Fibroblast of lung (primary cell): ENCODE results near the gene C16orf74. TPM values are rescaled to one million over a fixed set of nuclear protein-coding genes. Genes with fewer than 3 reads are reported as not detected.

Experiments
- DNase-seq, 2 donors: peaks; one replicate each; pipeline versions ENCODE4 v3.0.0 to v3.0.0-alpha.2; 2010; ENCODE audit warnings: low read depth in 2 of 2
- H2AFZ ChIP-seq: 2 replicates; pipeline ENCODE4 v1.5.1; 2012; ENCODE audit warnings: low read length, control low read depth, inconsistent platforms
- H3K27ac ChIP-seq: 2 replicates; pipeline ENCODE4 v1.5.1; 2011; ENCODE audit warnings: low read length, control low read depth; ENCODE audit not compliant: insufficient read depth
- H3K27me3 ChIP-seq: 2 replicates; pipeline ENCODE4 v1.5.1; 2011; ENCODE audit warnings: mild to moderate bottlenecking, low read length; ENCODE audit not compliant: control insufficient read depth, insufficient read depth
- H3K36me3 ChIP-seq: 2 replicates; pipeline ENCODE4 v1.5.1; 2011; ENCODE audit warnings: low read length; ENCODE audit not compliant: control insufficient read depth, insufficient read depth
- H3K4me1 ChIP-seq: 2 replicates; pipeline ENCODE4 v1.5.1; 2011; ENCODE audit warnings: low read length; ENCODE audit not compliant: control insufficient read depth, insufficient read depth; ENCODE audit errors: extremely low read depth
- H3K4me2 ChIP-seq: 2 replicates; pipeline ENCODE4 v1.5.1; 2011; ENCODE audit warnings: low read length, control low read depth; ENCODE audit not compliant: insufficient read depth; ENCODE audit errors: extremely low read depth
- H3K4me3 ChIP-seq, 4 experiments: fragments of 200-600 bp in 1 of 4; sonication (generic) in 1 of 4; replicated peaks in 1 of 4; 2 replicates each; pipeline ENCODE4 v1.5.1; 2011 to 2016; ENCODE audit warnings: low read length in 4 of 4, low read depth in 3 of 4, mild to moderate bottlenecking in 3 of 4, control low read depth in 2 of 4, inconsistent platforms in 1 of 4, mixed read lengths in 1 of 4; ENCODE audit not compliant: insufficient read depth in 1 of 4; ENCODE audit errors: control extremely low read depth in 1 of 4
- H3K79me2 ChIP-seq: 2 replicates; pipeline ENCODE4 v1.5.1; 2012; ENCODE audit warnings: mild to moderate bottlenecking, low read length, inconsistent platforms; ENCODE audit not compliant: control insufficient read depth, insufficient read depth
- H3K9ac ChIP-seq: 2 replicates; pipeline ENCODE4 v1.5.1; 2011; ENCODE audit warnings: mild to moderate bottlenecking, low read length, control low read depth; ENCODE audit not compliant: insufficient read depth
- H3K9me3 ChIP-seq: 2 replicates; pipeline ENCODE4 v1.5.1; 2012; ENCODE audit warnings: low read depth, low read length; ENCODE audit not compliant: control insufficient read depth, insufficient read depth
- H4K20me1 ChIP-seq: 2 replicates; pipeline ENCODE4 v1.5.1; 2011; ENCODE audit warnings: low read length; ENCODE audit not compliant: control insufficient read depth, insufficient read depth; ENCODE audit errors: extremely low read depth
- EZH2 ChIP-seq: IDR thresholded peaks from 2 replicates; pipeline ENCODE4 v1.5.1; 2012; ENCODE audit warnings: low read length, control low read depth, mild to moderate bottlenecking; ENCODE audit errors: missing control alignments
- polyA plus RNA-seq, 2 donors: library from polyadenylated mRNA; depleted of rRNA in 1 of 2; stranded (reverse) in 1 of 2; unstranded in 1 of 2; fragments of >200 nt; gene quantifications; 2 replicates each; pipeline ENCODE4 v1.2.1, GENCODE V29; 2011 to 2012; ENCODE audit warnings: missing spikeins in 1 of 2
- total RNA-seq: library from RNA; depleted of rRNA; stranded (reverse); fragments of >200 nt; gene quantifications from 2 replicates; pipeline ENCODE4 v1.2.1, GENCODE V29; 2014
- TF ChIP-seq, protein P1 (sequence below), 2 donors: IDR thresholded peaks in 1 of 2; conservative IDR thresholded peaks in 1 of 2; 1 replicate in 1 of 2; 2 replicates in 1 of 2; pipeline ENCODE4 v1.5.1; 2011 to 2012; ENCODE audit warnings: low read length in 2 of 2, control low read depth in 1 of 2, inconsistent platforms in 1 of 2, low read depth in 1 of 2, mild to moderate bottlenecking in 1 of 2

Gene C16orf74
- total and polyA plus RNA-seq, 2 donors (not counting 1 experiment from before 2014, with no cell fraction given), result 4.6 to 6.4 TPM

DNA sequence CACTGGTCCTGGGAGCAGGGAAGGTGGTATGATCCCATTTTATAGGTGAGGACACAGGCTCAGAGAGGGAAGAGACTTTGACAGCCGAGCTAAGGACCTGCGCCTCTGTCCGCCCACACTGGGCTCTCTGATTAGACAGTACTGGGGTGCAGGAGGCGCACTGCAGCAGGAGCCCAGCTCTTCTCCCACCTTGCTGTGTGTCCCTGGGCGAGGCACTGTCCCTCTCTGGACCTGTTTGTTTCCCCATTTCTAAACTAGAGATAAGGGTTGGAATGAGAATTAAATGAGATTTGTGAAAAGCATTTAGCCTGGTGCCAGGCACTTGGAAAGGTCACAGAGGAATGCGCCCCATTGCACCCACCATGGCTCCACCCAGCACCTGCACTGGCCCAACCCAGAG is 42.6 kb downstream of the C16orf74 start:
- H3K27ac ChIP-seq, result no peak overlapping the region
- no peaks in the 10 kb centered on the region for H4K20me1 ChIP-seq
- H3K79me2 ChIP-seq, result no peaks in the 10 kb centered on the region
- H3K4me2 ChIP-seq, result no peak overlapping the region
- no peak for TF ChIP-seq EZH2
- TF ChIP-seq, protein P1, sequence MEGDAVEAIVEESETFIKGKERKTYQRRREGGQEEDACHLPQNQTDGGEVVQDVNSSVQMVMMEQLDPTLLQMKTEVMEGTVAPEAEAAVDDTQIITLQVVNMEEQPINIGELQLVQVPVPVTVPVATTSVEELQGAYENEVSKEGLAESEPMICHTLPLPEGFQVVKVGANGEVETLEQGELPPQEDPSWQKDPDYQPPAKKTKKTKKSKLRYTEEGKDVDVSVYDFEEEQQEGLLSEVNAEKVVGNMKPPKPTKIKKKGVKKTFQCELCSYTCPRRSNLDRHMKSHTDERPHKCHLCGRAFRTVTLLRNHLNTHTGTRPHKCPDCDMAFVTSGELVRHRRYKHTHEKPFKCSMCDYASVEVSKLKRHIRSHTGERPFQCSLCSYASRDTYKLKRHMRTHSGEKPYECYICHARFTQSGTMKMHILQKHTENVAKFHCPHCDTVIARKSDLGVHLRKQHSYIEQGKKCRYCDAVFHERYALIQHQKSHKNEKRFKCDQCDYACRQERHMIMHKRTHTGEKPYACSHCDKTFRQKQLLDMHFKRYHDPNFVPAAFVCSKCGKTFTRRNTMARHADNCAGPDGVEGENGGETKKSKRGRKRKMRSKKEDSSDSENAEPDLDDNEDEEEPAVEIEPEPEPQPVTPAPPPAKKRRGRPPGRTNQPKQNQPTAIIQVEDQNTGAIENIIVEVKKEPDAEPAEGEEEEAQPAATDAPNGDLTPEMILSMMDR (conservative IDR thresholded peaks at IDR 0.05 in 1 of 2, IDR thresholded peaks at IDR 0.05 in 1 of 2; ENCODE audit: low read depth in 1 of 2, low read length in 2 of 2), result no peak
- H3K4me1 ChIP-seq, result no peaks in the 10 kb centered on the region
- no peak overlapping the region for H2AFZ ChIP-seq
- no peaks in the 10 kb centered on the region for H3K27me3 ChIP-seq
- no peak for DNase-seq
- peaks cover 2% of the 10 kb centered on the region for H3K36me3 ChIP-seq
- H3K9me3 ChIP-seq, result no peaks in the 10 kb centered on the region
- H3K9ac ChIP-seq, result no peak overlapping the region
- no peak overlapping the region for H3K4me3 ChIP-seq

DNA sequence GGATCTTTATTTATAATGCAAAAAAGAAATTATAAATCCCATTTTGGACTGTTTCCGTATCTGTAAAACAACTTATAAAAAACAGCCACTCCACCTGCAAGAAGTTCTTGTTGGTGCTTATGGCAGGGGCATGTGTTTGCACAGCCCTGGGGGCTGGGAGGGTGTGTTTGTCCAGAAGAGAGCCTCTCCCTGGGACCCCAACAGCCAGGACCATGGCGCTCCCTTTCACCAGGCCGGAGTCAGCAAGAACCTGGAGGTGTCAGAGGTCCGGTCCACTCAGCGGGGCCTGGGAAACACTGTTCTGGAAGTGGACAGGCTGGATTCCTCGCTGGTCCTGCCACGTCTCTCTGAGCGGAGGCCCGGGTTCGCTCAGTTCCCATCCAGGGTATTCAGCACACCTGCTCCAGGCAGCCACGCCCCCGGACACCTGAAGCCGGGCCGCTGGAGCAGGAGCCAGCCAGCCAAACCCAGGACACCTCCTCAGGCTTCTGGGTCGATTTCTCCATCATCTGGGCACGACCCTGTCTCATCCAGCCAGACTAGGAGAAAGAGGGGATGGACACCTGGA is 43.3 kb downstream of the C16orf74 start:
- no peaks in the 10 kb centered on the region for H3K79me2 ChIP-seq
- DNase-seq, result no peak
- H3K27me3 ChIP-seq, result no peaks in the 10 kb centered on the region
- no peak overlapping the region for H3K27ac ChIP-seq
- H3K4me3 ChIP-seq, result no peak overlapping the region
- H3K36me3 ChIP-seq, result peaks cover 2% of the 10 kb centered on the region
- no peak overlapping the region for H3K9ac ChIP-seq
- no peak overlapping the region for H3K4me2 ChIP-seq
- no peaks in the 10 kb centered on the region for H4K20me1 ChIP-seq
- H2AFZ ChIP-seq, result no peak overlapping the region
- TF ChIP-seq, protein P1 (conservative IDR thresholded peaks at IDR 0.05 in 1 of 2, IDR thresholded peaks at IDR 0.05 in 1 of 2; ENCODE audit: low read depth in 1 of 2, low read length in 2 of 2), result no peak
- TF ChIP-seq EZH2, result no peak
- H3K9me3 ChIP-seq, result no peaks in the 10 kb centered on the region
- H3K4me1 ChIP-seq, result no peaks in the 10 kb centered on the region

DNA sequence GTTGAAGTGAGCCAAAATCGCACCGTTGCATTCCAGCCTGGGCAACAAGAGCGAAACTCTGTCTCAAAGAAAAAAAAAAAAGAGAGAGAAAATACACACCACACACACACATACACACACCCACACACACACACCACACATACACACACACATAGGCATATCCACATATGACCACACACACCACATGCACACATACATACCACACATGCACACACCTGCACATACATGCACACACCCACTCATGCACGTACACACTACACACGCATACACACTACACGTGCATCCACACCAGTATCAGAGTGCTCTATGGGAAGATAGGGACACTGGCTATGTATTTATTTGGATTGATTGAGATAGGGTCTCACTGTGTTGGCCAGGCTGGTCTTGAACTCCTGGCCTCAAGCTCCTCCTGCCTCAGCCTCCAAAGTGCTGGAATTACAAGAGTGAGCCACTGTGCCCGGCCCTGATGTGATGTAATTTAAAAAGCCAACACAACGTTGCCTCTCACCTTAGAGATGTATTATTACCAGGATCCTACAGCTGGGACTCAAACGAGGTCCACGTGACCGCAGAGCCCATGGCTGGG is 44.4 kb downstream of the C16orf74 start:
- H3K4me2 ChIP-seq, result no peak overlapping the region
- DNase-seq, result no peak
- no peaks in the 10 kb centered on the region for H3K27me3 ChIP-seq
- no peak overlapping the region for H2AFZ ChIP-seq
- H3K27ac ChIP-seq, result no peak overlapping the region
- no peak overlapping the region for H3K4me3 ChIP-seq
- no peaks in the 10 kb centered on the region for H3K79me2 ChIP-seq
- no peaks in the 10 kb centered on the region for H3K9me3 ChIP-seq
- no peaks in the 10 kb centered on the region for H3K4me1 ChIP-seq
- H3K36me3 ChIP-seq, result peaks cover 2% of the 10 kb centered on the region
- TF ChIP-seq, protein P1 (conservative IDR thresholded peaks at IDR 0.05 in 1 of 2, IDR thresholded peaks at IDR 0.05 in 1 of 2; ENCODE audit: low read depth in 1 of 2, low read length in 2 of 2), result no peak
- TF ChIP-seq EZH2, result no peak
- H4K20me1 ChIP-seq, result no peaks in the 10 kb centered on the region
- no peak overlapping the region for H3K9ac ChIP-seq
